Hepatocyte (in vitro differentiated cells): ENCODE measurements around the gene SSH3. TPM values are rescaled to one million over a fixed set of nuclear protein-coding genes. Genes with fewer than 3 reads are reported as not detected.

Experiments
- DNase-seq: peaks from one replicate; pipeline ENCODE4 v3.0.0-alpha.2; 2016; ENCODE audit warnings: low spot score
- H2AFZ ChIP-seq: fragments of 200-600 bp; sonication (generic); 2 replicates; pipeline ENCODE4 v1.6.0; 2016; ENCODE audit warnings: antibody characterized with exemption, mild to moderate bottlenecking
- H3K27ac ChIP-seq: fragments of 200-600 bp; sonication (generic); 2 replicates; pipeline ENCODE4 v1.5.1; 2016; ENCODE audit warnings: mild to moderate bottlenecking
- H3K27me3 ChIP-seq: fragments of 200-600 bp; sonication (generic); 2 replicates; pipeline ENCODE4 v1.6.1; 2016
- H3K36me3 ChIP-seq: fragments of 200-600 bp; sonication (generic); replicated peaks from 2 replicates; pipeline ENCODE4 v1.5.1; 2016; ENCODE audit warnings: low read depth; ENCODE audit not compliant: insufficient read depth
- H3K4me1 ChIP-seq: fragments of 200-600 bp; sonication (generic); 2 replicates; pipeline ENCODE4 v1.5.1; 2016; ENCODE audit warnings: mild to moderate bottlenecking, moderate library complexity; ENCODE audit not compliant: insufficient read depth
- H3K4me2 ChIP-seq: fragments of 200-600 bp; sonication (generic); 2 replicates; pipeline ENCODE4 v1.6.0; 2016
- H3K4me3 ChIP-seq: fragments of 200-600 bp; sonication (generic); 2 replicates; pipeline ENCODE4 v1.5.1; 2016; ENCODE audit warnings: mild to moderate bottlenecking
- H3K79me2 ChIP-seq: fragments of 200-600 bp; sonication (generic); 2 replicates; pipeline ENCODE4 v1.6.0; 2017; ENCODE audit warnings: mild to moderate bottlenecking
- H3K9me2 ChIP-seq: fragments of 200-600 bp; sonication (generic); replicated peaks from 2 replicates; pipeline ENCODE4 v1.6.0; 2017; ENCODE audit warnings: mild to moderate bottlenecking; ENCODE audit not compliant: insufficient read depth
- H3K9me3 ChIP-seq: fragments of 200-600 bp; sonication (generic); 2 replicates; pipeline ENCODE4 v1.5.1; 2016; ENCODE audit warnings: low read depth, mild to moderate bottlenecking
- H4K20me1 ChIP-seq: fragments of 200-600 bp; sonication (generic); 2 replicates; pipeline ENCODE4 v1.6.0; 2016; ENCODE audit warnings: mild to moderate bottlenecking; ENCODE audit not compliant: insufficient read depth, poor library complexity, severe bottlenecking
- CTCF ChIP-seq: fragments of 200-600 bp; sonication (generic); IDR thresholded peaks from 2 replicates; pipeline ENCODE4 v1.5.1; 2016; ENCODE audit warnings: antibody characterized with exemption, mild to moderate bottlenecking; ENCODE audit not compliant: poor library complexity
- EZH2 ChIP-seq: fragments of 200-600 bp; sonication (generic); IDR thresholded peaks from 2 replicates; pipeline ENCODE4 v1.6.1; 2016; ENCODE audit warnings: antibody characterized with exemption, mild to moderate bottlenecking, borderline replicate concordance
- EZH2phosphoT487 ChIP-seq: fragments of 200-600 bp; sonication (generic); IDR thresholded peaks from one replicate; pipeline ENCODE4 v1.6.1; 2018; ENCODE audit warnings: antibody characterized with exemption, mild to moderate bottlenecking, low read depth, moderate library complexity; ENCODE audit not compliant: unreplicated experiment, severe bottlenecking
- WGBS: methylation state at CpG from one replicate; pipeline ENCODE4 v1.1.6; 2016; ENCODE audit warnings: low lambda C conversion rate; ENCODE audit errors: missing lambda C conversion rate; 5-methylcytosine and 5-hydroxymethylcytosine counted together
- polyA plus RNA-seq: library from polyadenylated mRNA; unstranded; fragments of >200 nt; fragmentation: Nextera tagmentation; extraction: Ambion mirVana; gene quantifications from 2 replicates; pipeline ENCODE4 v1.2.1, GENCODE V29; 2016
- total RNA-seq: library from RNA; depleted of rRNA; stranded (reverse); fragments of >200 nt; gene quantifications from 2 replicates; pipeline ENCODE4 v1.2.3, GENCODE V29; 2014

SSH3 gene
- total and polyA plus RNA-seq, 2 experiments from 2014 or later, result 29.7 to 49.5 TPM

DNA sequence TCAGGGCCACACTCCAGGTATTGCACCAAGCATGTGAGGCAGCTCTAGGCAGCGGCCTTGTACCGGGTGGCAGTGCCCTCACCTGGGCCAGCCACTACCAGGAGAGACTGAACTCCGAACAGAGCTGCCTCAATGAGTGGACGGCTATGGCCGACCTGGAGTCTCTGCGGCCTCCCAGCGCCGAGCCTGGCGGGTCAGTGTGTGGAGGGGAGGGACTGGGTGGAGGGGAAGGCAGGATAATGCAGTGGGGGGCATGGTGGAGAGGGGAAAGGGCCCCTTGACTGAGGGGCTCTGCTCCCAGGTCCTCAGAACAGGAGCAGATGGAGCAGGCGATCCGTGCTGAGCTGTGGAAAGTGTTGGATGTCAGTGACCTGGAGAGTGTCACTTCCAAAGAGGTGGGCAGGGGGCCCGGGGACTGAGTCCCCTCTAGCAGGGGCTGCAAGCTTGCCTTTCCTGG, 4.2 kb downstream of the SSH3 start:
- Histone ChIP-seq H3K79me2 (peaks cover 15% of the 10 kb centered on the region), H3K4me2 (no peak overlapping the region), H4K20me1 (no peaks in the 10 kb centered on the region), H3K4me1 (peaks cover 16% of the 10 kb centered on the region), H3K9me2 (no peaks in the 10 kb centered on the region), H3K9me3 (no peaks in the 10 kb centered on the region), H2AFZ (no peak overlapping the region), H3K4me3 (no peak overlapping the region), H3K27me3 (no peaks in the 10 kb centered on the region), H3K27ac (no peak overlapping the region), H3K36me3 (no peaks in the 10 kb centered on the region)
- no peak for TF ChIP-seq EZH2
- WGBS, result 89% methylated on average over 12 of the region's 12 CpGs
- DNase-seq, result no peak

DNA sequence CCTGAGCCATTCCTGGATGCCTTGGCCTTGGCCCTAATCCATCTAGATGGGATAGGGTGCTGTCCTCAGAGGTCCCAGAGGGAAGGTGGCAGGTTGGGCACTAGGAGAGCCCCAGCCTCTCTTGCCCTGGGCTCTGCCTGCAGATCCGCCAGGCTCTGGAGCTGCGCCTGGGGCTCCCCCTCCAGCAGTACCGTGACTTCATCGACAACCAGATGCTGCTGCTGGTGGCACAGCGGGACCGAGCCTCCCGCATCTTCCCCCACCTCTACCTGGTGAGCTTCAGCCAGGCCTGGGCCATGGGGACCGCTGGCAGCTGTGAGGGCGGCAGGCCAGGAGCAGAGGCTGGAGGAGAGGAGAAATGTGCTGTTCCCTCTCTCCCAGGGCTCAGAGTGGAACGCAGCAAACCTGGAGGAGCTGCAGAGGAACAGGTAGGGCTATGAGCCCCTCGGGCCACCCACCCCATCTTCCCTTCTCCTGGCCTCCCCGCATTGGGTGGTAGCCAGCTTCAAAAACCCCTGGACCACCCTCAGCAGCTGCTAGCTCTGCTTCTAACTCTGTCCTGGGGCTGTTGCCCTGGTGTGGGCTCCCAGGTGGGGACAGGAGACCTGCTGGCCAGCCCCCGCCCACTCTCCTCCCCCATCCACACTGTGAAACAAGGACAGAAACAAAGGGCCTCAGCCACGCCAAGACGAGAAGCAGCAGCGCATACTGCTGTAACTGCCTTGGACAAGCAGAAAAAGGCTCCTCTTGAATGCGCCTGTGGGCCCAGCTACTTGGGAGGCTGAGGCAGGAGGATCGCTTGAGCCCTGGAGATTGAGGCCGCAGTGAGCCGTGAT, 4.9 kb downstream of the SSH3 start:
- Histone ChIP-seq H4K20me1 (no peaks in the 10 kb centered on the region), H2AFZ (no peak overlapping the region), H3K4me3 (no peak overlapping the region), H3K27me3 (no peaks in the 10 kb centered on the region), H3K9me3 (no peaks in the 10 kb centered on the region), H3K27ac (no peak overlapping the region), H3K4me1 (peaks cover 10% of the 10 kb centered on the region), H3K36me3 (no peaks in the 10 kb centered on the region), H3K79me2 (peaks cover 15% of the 10 kb centered on the region), H3K4me2 (no peak overlapping the region), H3K9me2 (no peaks in the 10 kb centered on the region)
- DNase-seq, result no peak
- TF ChIP-seq EZH2phosphoT487 (no peak), EZH2 (no peak), CTCF (no peak)
- 94% methylated on average over 20 of the region's 20 CpGs for WGBS

DNA sequence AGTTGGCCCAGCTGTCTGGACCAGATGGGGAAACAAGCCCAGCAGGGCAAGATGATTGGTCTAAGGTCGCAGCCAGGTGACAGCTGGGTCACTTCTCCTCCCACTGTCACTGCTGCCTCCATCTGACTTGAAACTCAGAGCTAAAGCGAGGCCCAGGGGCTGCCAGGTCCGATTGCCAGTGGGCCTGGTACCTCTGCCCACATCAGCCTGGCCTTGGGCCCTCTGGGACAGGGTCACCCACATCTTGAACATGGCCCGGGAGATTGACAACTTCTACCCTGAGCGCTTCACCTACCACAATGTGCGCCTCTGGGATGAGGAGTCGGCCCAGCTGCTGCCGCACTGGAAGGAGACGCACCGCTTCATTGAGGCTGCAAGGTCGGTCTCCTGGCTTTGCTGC, 5.8 kb downstream of the SSH3 start:
- H3K27me3 ChIP-seq, result no peaks in the 10 kb centered on the region
- TF ChIP-seq EZH2 (no peak), CTCF (no peak)
- H3K36me3 ChIP-seq, result no peaks in the 10 kb centered on the region
- peaks cover 8% of the 10 kb centered on the region for H3K4me1 ChIP-seq
- H3K4me2 ChIP-seq, result no peak overlapping the region
- H3K4me3 ChIP-seq, result no peak overlapping the region
- DNase-seq, result no peak
- 99% methylated on average over 11 of the region's 11 CpGs for WGBS
- H3K79me2 ChIP-seq, result peaks cover 7% of the 10 kb centered on the region
- H3K9me3 ChIP-seq, result no peaks in the 10 kb centered on the region
- H2AFZ ChIP-seq, result no peak overlapping the region
- H3K9me2 ChIP-seq, result no peaks in the 10 kb centered on the region
- no peaks in the 10 kb centered on the region for H4K20me1 ChIP-seq
- H3K27ac ChIP-seq, result no peak overlapping the region

DNA sequence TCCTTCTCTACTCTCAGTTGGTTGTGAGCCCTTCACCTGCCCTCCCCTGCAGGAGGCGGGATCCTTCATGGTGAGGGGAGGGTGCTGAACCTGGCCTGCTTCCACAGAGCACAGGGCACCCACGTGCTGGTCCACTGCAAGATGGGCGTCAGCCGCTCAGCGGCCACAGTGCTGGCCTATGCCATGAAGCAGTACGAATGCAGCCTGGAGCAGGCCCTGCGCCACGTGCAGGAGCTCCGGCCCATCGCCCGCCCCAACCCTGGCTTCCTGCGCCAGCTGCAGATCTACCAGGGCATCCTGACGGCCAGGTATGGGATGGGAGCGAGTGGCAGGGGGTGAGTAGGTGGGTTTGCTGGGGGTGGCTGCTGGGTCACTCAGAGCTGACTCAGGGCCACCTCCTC, 6.3 kb downstream of the SSH3 start:
- H3K4me1 ChIP-seq, result peaks cover 3% of the 10 kb centered on the region
- TF ChIP-seq CTCF, result no peak
- no peak for TF ChIP-seq EZH2
- TF ChIP-seq EZH2phosphoT487, result no peak
- no peak overlapping the region for H3K4me2 ChIP-seq
- no peaks in the 10 kb centered on the region for H3K9me3 ChIP-seq
- peaks cover 3% of the 10 kb centered on the region for H3K79me2 ChIP-seq
- no peak overlapping the region for H3K4me3 ChIP-seq
- H3K36me3 ChIP-seq, result no peaks in the 10 kb centered on the region
- 99% methylated on average over 14 of the region's 14 CpGs for WGBS
- H3K27me3 ChIP-seq, result no peaks in the 10 kb centered on the region
- no peak overlapping the region for H3K27ac ChIP-seq
- no peaks in the 10 kb centered on the region for H4K20me1 ChIP-seq
- H2AFZ ChIP-seq, result no peak overlapping the region
- no peak for DNase-seq
- H3K9me2 ChIP-seq, result no peaks in the 10 kb centered on the region
